ENCODE measurements around the gene ACAD8.

DNA sequence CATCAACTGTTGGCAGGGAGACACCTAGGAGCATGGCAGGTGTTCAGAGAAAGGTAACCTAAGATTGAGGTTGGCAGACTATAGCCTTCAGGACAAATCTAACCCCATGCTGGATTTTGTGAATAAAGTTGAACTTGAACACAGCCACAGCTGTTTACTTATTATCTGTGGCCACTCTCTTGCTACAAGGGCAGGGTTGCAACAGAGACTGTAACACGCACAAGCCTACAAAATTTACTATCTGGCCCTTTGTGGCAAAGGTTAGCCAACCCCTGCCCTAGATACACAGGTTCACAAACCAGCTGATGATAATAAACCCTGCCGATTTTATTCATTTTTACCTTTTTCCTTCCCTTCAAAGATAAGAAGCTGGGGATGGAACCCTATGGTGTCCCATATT, 2.7 kb upstream of the ACAD8 start:
- TF ChIP-seq, protein P1, sequence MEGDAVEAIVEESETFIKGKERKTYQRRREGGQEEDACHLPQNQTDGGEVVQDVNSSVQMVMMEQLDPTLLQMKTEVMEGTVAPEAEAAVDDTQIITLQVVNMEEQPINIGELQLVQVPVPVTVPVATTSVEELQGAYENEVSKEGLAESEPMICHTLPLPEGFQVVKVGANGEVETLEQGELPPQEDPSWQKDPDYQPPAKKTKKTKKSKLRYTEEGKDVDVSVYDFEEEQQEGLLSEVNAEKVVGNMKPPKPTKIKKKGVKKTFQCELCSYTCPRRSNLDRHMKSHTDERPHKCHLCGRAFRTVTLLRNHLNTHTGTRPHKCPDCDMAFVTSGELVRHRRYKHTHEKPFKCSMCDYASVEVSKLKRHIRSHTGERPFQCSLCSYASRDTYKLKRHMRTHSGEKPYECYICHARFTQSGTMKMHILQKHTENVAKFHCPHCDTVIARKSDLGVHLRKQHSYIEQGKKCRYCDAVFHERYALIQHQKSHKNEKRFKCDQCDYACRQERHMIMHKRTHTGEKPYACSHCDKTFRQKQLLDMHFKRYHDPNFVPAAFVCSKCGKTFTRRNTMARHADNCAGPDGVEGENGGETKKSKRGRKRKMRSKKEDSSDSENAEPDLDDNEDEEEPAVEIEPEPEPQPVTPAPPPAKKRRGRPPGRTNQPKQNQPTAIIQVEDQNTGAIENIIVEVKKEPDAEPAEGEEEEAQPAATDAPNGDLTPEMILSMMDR (optimal IDR thresholded peaks at IDR 0.05 in 1 of 3, IDR thresholded peaks at IDR 0.05 in 1 of 3, conservative IDR thresholded peaks at IDR 0.05 in 1 of 3; ENCODE audit: extremely low read depth in 1 of 3, insufficient read depth in 2 of 3, low read length in 3 of 3), result no peak
- no peak for TF ChIP-seq EZH2 (IDR thresholded peaks at IDR 0.05; ENCODE audit: low read length)

All from keratinocyte (primary cell).